Transverse colon (tissue), 4 donors: ENCODE results near the gene STX8. TPM values are rescaled to one million over a fixed set of nuclear protein-coding genes. Genes with fewer than 3 reads are reported as not detected.
A peak's percentile ranks its signal among the peaks of the same experiment; 100 is the strongest.

Experiments
- DNase-seq: peaks from one replicate; pipeline ENCODE4 v3.0.0-alpha.2; 2019
- H3K27ac ChIP-seq, 4 donors: fragments of 200-600 bp; sonication (generic); 2 replicates each; pipeline ENCODE4 v1.5.1; 2016 to 2018; ENCODE audit warnings: inconsistent platforms in 4 of 4
- H3K27me3 ChIP-seq: fragments of 200-600 bp; sonication (generic); 2 replicates; pipeline ENCODE4 v1.5.1; 2017; ENCODE audit warnings: inconsistent platforms
- H3K36me3 ChIP-seq, 4 donors: fragments of 200-600 bp; sonication (generic); 2 replicates each; pipeline ENCODE4 v1.5.1; 2017 to 2019; ENCODE audit warnings: inconsistent platforms in 4 of 4
- H3K4me1 ChIP-seq, 4 donors: fragments of 200-600 bp; sonication (generic); 2 replicates each; pipeline ENCODE4 v1.5.1; 2017 to 2020; ENCODE audit warnings: inconsistent platforms in 4 of 4
- H3K4me3 ChIP-seq, 4 donors: fragments of 200-600 bp; sonication (generic); 1 replicate in 1 of 4; 2 replicates in 3 of 4; pipeline versions ENCODE4 v1.5.1 to v1.6.1; 2017 to 2019; ENCODE audit warnings: inconsistent platforms in 4 of 4
- H3K9me3 ChIP-seq, 2 donors: fragments of 200-600 bp; sonication (generic); 2 replicates each; pipeline ENCODE4 v1.5.1; 2017 to 2019; ENCODE audit warnings: inconsistent platforms in 2 of 2
- CTCF ChIP-seq, 5 experiments: fragments of 200-600 bp in 3 of 5; fragments of 450-650 bp in 2 of 5; sonication (generic) in 3 of 5; IDR thresholded peaks; 1 replicate in 2 of 5; 2 replicates in 3 of 5; pipeline ENCODE4 v1.5.1; 2016 to 2017; ENCODE audit warnings: antibody characterized with exemption in 5 of 5, inconsistent platforms in 3 of 5, mild to moderate bottlenecking in 2 of 5, moderate library complexity in 1 of 5
- EP300 ChIP-seq: sonication (generic); formaldehyde crosslinking; IDR thresholded peaks from one replicate; pipeline ENCODE4 v1.6.1; 2017; ENCODE audit warnings: antibody characterized with exemption, low read depth
- POLR2A ChIP-seq: fragments of 450-650 bp; IDR thresholded peaks from one replicate; pipeline ENCODE4 v1.6.1; 2016; ENCODE audit warnings: antibody characterized with exemption, mild to moderate bottlenecking, moderate library complexity
- POLR2AphosphoS5 ChIP-seq, 3 donors: sonication (generic); formaldehyde crosslinking; IDR thresholded peaks; one replicate each; pipeline ENCODE4 v1.6.1; 2016; ENCODE audit warnings: antibody characterized with exemption in 3 of 3
- WGBS, 2 donors: methylation state at CpG; one replicate each; pipeline ENCODE4 v1.1.5; 2018; ENCODE audit warnings: low coverage in 1 of 2; 5-methylcytosine and 5-hydroxymethylcytosine counted together
- in situ Hi-C, 4 donors: fragments of 200-750 bp; cut with MboI; loops; one replicate each; pipeline versions ENCODE4 v1.15.0 to v1.15.1; 2017; ENCODE audit warnings: low sequenced_read_pairs in 3 of 4, low pct_ligation_motif_present in 1 of 4, low pct_unique_long_range_greater_than_20kb in 1 of 4
- intact Hi-C: fragments of 100-400 bp; cut with DNase I; formaldehyde crosslinking; loops from one replicate; pipeline ENCODE4 v1.15.1; 2023; ENCODE audit warnings: low total_unique reads
- total RNA-seq, 4 donors: library from RNA; depleted of rRNA; stranded (reverse); fragments of >200 nt; gene quantifications; one replicate each; pipeline ENCODE4 v1.1.0, GENCODE V29; 2016

STX8 gene
- total RNA-seq, 4 donors from 2014 or later, result 18.0 to 53.8 (median 38.3) TPM

- 88% methylated on average over 7 of the region's 7 CpGs; no CpG with 5 or more reads in 1 of the 2 donors for WGBS, 2 donors
- TF ChIP-seq POLR2A, result no peak
- no peak for TF ChIP-seq EP300
- TF ChIP-seq POLR2AphosphoS5 (IDR thresholded peaks at IDR 0.05), result no peak
- TF ChIP-seq CTCF (IDR thresholded peaks at IDR 0.05), result no peak
These were observed 365.7 kb downstream of the STX8 start for GRCh38 chr17:9209781-9210370.

GRCh38 chr17:9209347-9209746 is 366.3 kb downstream of the STX8 start:
- no peaks in the 10 kb centered on the region for H3K9me3 ChIP-seq
- H3K27ac ChIP-seq, result no peak overlapping the region
- H3K4me1 ChIP-seq, result peaks cover 6 to 20% (median 13%) of the 10 kb centered on the region in 4 donors
- intact Hi-C loops (no loop called here), in situ Hi-C loops (no loop called here)
- no peaks in the 10 kb centered on the region for H3K27me3 ChIP-seq
- WGBS, 2 donors, result 94 to 96% methylated on average over 2 to 5 of the region's 5 CpGs
- H3K36me3 ChIP-seq, result no peaks in the 10 kb centered on the region
- no peak for TF ChIP-seq POLR2A
- no peak for TF ChIP-seq POLR2AphosphoS5 (IDR thresholded peaks at IDR 0.05)
- no peak for TF ChIP-seq EP300
- TF ChIP-seq CTCF (IDR thresholded peaks at IDR 0.05), result no peak
- no peak overlapping the region for H3K4me3 ChIP-seq
- no peak for DNase-seq

More at GRCh38 chr17:9209781-9210370, 365.7 kb downstream of the STX8 start:
- H3K4me1 ChIP-seq, result peaks cover 6 to 20% (median 13%) of the 10 kb centered on the region in 4 donors
- H3K27me3 ChIP-seq, result no peaks in the 10 kb centered on the region
- H3K4me3 ChIP-seq, result no peak overlapping the region
- no peak for DNase-seq
- intact Hi-C loops (no loop called here), in situ Hi-C loops (no loop called here)
- H3K36me3 ChIP-seq, result no peaks in the 10 kb centered on the region
- no peaks in the 10 kb centered on the region for H3K9me3 ChIP-seq
- no peak overlapping the region for H3K27ac ChIP-seq

GRCh38 chr17:9208381-9209105 is 367.1 kb downstream of the STX8 start:
- in situ Hi-C loops, result no loop called here
- DNase-seq, result no peak
- Histone ChIP-seq H3K4me3 (no peak overlapping the region), H3K27ac (no peak overlapping the region), H3K9me3 (no peaks in the 10 kb centered on the region), H3K27me3 (no peaks in the 10 kb centered on the region), H3K4me1 (peaks cover 6 to 20% (median 13%) of the 10 kb centered on the region in 4 donors), H3K36me3 (no peaks in the 10 kb centered on the region)
- intact Hi-C loops, result no loop called here
- no peak for TF ChIP-seq CTCF (IDR thresholded peaks at IDR 0.05)
- WGBS, 2 donors, result 90 to 100% methylated on average over 1 to 10 of the region's 10 CpGs

GRCh38 chr17:9206741-9207332 is 368.8 kb downstream of the STX8 start:
- Histone ChIP-seq H3K27ac (peak overlapping the region; percentile 61 to 78 (median 70)), H3K4me1 (peaks cover 6 to 20% (median 13%) of the 10 kb centered on the region in 4 donors), H3K36me3 (no peaks in the 10 kb centered on the region), H3K9me3 (no peaks in the 10 kb centered on the region), H3K4me3 (peak overlapping the region in 1 of 4 donors; percentile 20), H3K27me3 (no peaks in the 10 kb centered on the region)
- no peak for TF ChIP-seq POLR2A
- no peak for TF ChIP-seq EP300
- TF ChIP-seq CTCF (IDR thresholded peaks at IDR 0.05), result no peak
- TF ChIP-seq POLR2AphosphoS5 (IDR thresholded peaks at IDR 0.05), result peak in 1 of 3 donors; percentile 25
- peak; percentile 71 for DNase-seq
- intact Hi-C loops, result no loop called here
- in situ Hi-C loops, result no loop called here
- 8 to 47% methylated on average over 4 to 14 of the region's 14 CpGs for WGBS, 2 donors
